Pancreas (tissue), 10 donors: ENCODE results near the gene FAM3B. TPM values are rescaled to one million over a fixed set of nuclear protein-coding genes. Genes with fewer than 3 reads are reported as not detected.

Source experiments
- ATAC-seq, 4 donors: fragments of 200-7000 bp; cut with Tn5 transposase; one replicate each; pipeline versions ENCODE4 v1.8.0 to v1.9.1; 2020; ENCODE audit warnings: mild to moderate bottlenecking in 4 of 4, moderate library complexity in 4 of 4
- DNase-seq, 6 donors: peaks; one replicate each; pipeline ENCODE4 v3.0.0-alpha.2; 2020
- FAIRE-seq: peaks from 2 replicates; lab custom pipeline; 2012; peaks lifted over from hg19 to GRCh38; lab: Jason Lieb, UNC
- H3K27ac ChIP-seq, 4 donors: fragments of 200-600 bp; sonication (generic); 1 replicate in 3 of 4; 2 replicates in 1 of 4; pipeline versions ENCODE4 v1.5.0 to v1.8.0; 2020
- H3K27me3 ChIP-seq, 4 donors: fragments of 200-600 bp; one replicate each; pipeline ENCODE4 v1.8.0; 2021
- H3K36me3 ChIP-seq, 3 donors: fragments of 200-600 bp; sonication (generic) in 1 of 3; one replicate each; pipeline versions ENCODE4 v1.5.0 to v1.8.0; 2020 to 2021
- H3K4me1 ChIP-seq, 3 donors: fragments of 200-600 bp; one replicate each; pipeline ENCODE4 v1.8.0; 2021
- H3K4me3 ChIP-seq, 4 donors: fragments of 200-600 bp; sonication (generic) in 2 of 4; one replicate each; pipeline versions ENCODE4 v1.5.0 to v1.8.0; 2020 to 2021
- H3K9me3 ChIP-seq, 4 donors: fragments of 200-600 bp; one replicate each; pipeline ENCODE4 v1.8.0; 2021
- CTCF ChIP-seq, 4 donors: fragments of 200-600 bp; sonication (generic) in 3 of 4; IDR thresholded peaks; one replicate each; pipeline versions ENCODE4 v1.5.0 to v1.8.0; 2021; ENCODE audit warnings: antibody characterized with exemption in 4 of 4
- WGBS, 2 donors: extraction: QIAGEN DNeasy Blood & Tissue Kit; methylation state at CpG; one replicate each; pipeline ENCODE4 v1.1.7; 2013; 5-methylcytosine and 5-hydroxymethylcytosine counted together
- intact Hi-C, 3 donors: fragments of 100-400 bp; cut with DNase I; formaldehyde crosslinking; loops; one replicate each; pipeline versions ENCODE4 v1.11.1 to v1.14.2; 2022
- polyA plus RNA-seq, 2 donors: library from polyadenylated mRNA; stranded (reverse); fragments of 200-250 nt; gene quantifications; one replicate each; pipeline ENCODE4 v1.2.3, GENCODE V29; 2013
- total RNA-seq, 6 donors: library from RNA; stranded (reverse); fragmentation: NEBNext Ultra II Directional in 4 of 6; extraction: Animal tissue kit (Norgen Biotek cat#: 25700) in 4 of 6; gene quantifications; one replicate each; pipeline versions ENCODE4 v1.2.1 to v1.2.4, GENCODE V29; 2021 to 2023
- donor health status: healthy with polysubstance abuse.
- donor health status: DM: no; HTN: no; CAD: no; lungs with moderate emphysema.
- donor health status: DM: no; HTN: no; CAD: no.
- donor health status: control.
- donor health status: control.
- donor health status: Bipolar disorder and iron deficiency.
- donor health status: DM: yes; HTN: yes; CAD: no.
- donor health status: DM: no; HTN: no; CAD: no.
- donor health status: DM: no; HTN: no; CAD: no.
- donor health status: DM: yes; HTN: yes; CAD: no.

The FAM3B gene
- total and polyA plus RNA-seq, 8 donors, result 71.9 to 142 (median 105) TPM

GRCh38 chr21:41361053-41361785 is 44.6 kb downstream of the FAM3B start:
- Histone ChIP-seq H3K4me3 (peak overlapping the region in 1 of 4 donors; percentile 19), H3K36me3 (no peaks in the 10 kb centered on the region), H3K9me3 (no peaks in the 10 kb centered on the region), H3K27me3 (no peaks in the 10 kb centered on the region), H3K27ac (peak overlapping the region; percentile 10 to 65 (median 40)), H3K4me1 (no peaks in the 10 kb centered on the region)
- WGBS, 2 donors, result 54 to 59% methylated on average over 16 of the region's 16 CpGs
- no peak for ATAC-seq
- TF ChIP-seq CTCF (IDR thresholded peaks at IDR 0.05), result no peak
- intact Hi-C loops, result loop anchor here in 1 of 3 donors (10.0 kb wide), 1 partner anchor 94 kb away; no protein-coding TSS in a partner anchor
- no peak for FAIRE-seq
- DNase-seq, result peak in 2 of 6 donors; percentile 42 to 49

GRCh38 chr21:41361786-41362604 is 45.4 kb downstream of the FAM3B start, which contains the start of gene MX2:
TSS of gene MX2 (plus strand) at chr21:41362027. CDS start at chr21:41376907, 14,880 bp downstream.
- peaks cover 0 to under 1% (median 0%) of the 10 kb centered on the region in 3 donors for H3K4me1 ChIP-seq
- no peaks in the 10 kb centered on the region for H3K9me3 ChIP-seq
- no peak for TF ChIP-seq CTCF (IDR thresholded peaks at IDR 0.05)
- intact Hi-C loops, result loop anchor here in 1 of 3 donors (10.0 kb wide), 1 partner anchor 93 kb away; no protein-coding TSS in a partner anchor
- no peak for FAIRE-seq
- H3K27me3 ChIP-seq, result no peaks in the 10 kb centered on the region
- 62 to 63% methylated on average over 24 of the region's 24 CpGs for whole genome bisulfite sequencing, 2 donors
- ATAC-seq, result peak in 3 of 4 donors; percentile 23 to 68 (median 47)
- peak within 1 kb of the TSS in 1 of 4 donors; percentile 19 for H3K4me3 ChIP-seq
- no peaks in the 10 kb centered on the region for H3K36me3 ChIP-seq
- DNase-seq, result peak in 3 of 6 donors; percentile 38 to 55 (median 46)
- H3K27ac ChIP-seq, result peak within 1 kb of the TSS; percentile 17 to 65 (median 42)

- Histone ChIP-seq H3K4me3 (peak overlapping the region in 1 of 4 donors; percentile 19), H3K9me3 (no peaks in the 10 kb centered on the region), H3K27me3 (no peaks in the 10 kb centered on the region), H3K36me3 (no peaks in the 10 kb centered on the region), H3K27ac (peak overlapping the region in 3 of 4 donors; percentile 22 to 65 (median 63)), H3K4me1 (peaks cover 0 to 3% (median 0%) of the 10 kb centered on the region in 3 donors)
- no peak for ATAC-seq
- intact Hi-C loops, result loop anchor here in 1 of 3 donors (10.0 kb wide), 1 partner anchor 92 kb away; no protein-coding TSS in a partner anchor
- DNase-seq, result peak in 1 of 6 donors; percentile 23
- no peak for FAIRE-seq
- WGBS, 2 donors, result 94 to 97% methylated on average over 16 of the region's 16 CpGs
- TF ChIP-seq CTCF (IDR thresholded peaks at IDR 0.05), result no peak
Measured at GRCh38 chr21:41362605-41363369, 46.2 kb downstream of the FAM3B start.

- DNase-seq (peak in 1 of 6 donors; percentile 36), FAIRE-seq (no peak), ATAC-seq (no peak)
- Histone ChIP-seq H3K36me3 (no peaks in the 10 kb centered on the region), H3K4me1 (peaks cover 0 to 3% (median 0%) of the 10 kb centered on the region in 3 donors), H3K4me3 (no peak overlapping the region), H3K27me3 (no peaks in the 10 kb centered on the region), H3K9me3 (no peaks in the 10 kb centered on the region), H3K27ac (no peak overlapping the region)
- TF ChIP-seq CTCF (IDR thresholded peaks at IDR 0.05), result no peak
- intact Hi-C loops, result loop anchor here in 1 of 3 donors (10.0 kb wide), 1 partner anchor 91 kb away; no protein-coding TSS in a partner anchor
- 91 to 92% methylated on average over 18 of the region's 18 CpGs for WGBS, 2 donors
Measured at GRCh38 chr21:41363370-41364270, 47.0 kb downstream of the FAM3B start.
